ENCODE measurements around the gene KIRREL3.
"Not testable (repeated sequence)": the region's sequence is repeated elsewhere in the genome, so short reads cannot be mapped to it uniquely, and the experiment has no call there.

The KIRREL3 gene

DNA sequence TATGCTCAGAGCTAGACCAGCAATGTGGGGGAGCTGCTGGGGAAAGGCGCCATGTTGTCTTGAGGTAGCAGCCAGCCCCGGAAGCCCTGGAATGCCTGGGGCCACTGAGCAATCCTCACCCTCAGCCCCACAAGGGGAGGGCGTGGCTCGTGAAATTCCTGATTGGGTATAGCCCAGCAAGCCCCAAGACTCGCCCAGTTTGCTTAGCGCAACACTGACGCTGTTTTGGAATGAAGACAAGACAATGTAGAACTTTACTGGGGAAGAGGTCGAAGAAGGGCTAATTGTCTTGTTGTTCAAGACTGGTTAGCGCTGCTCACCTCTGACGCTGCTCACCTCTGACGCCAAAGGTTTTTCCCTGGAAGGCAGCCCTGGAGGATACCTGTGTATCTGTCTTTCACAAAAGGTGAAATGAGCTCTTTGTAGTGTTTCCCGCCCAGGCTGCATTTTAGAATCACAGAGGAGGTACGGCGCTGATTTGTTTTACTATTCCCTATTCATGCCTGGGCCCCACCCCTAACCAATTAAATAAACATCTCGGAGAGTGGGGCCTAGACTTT, 597.5 kb downstream of the KIRREL3 start:
- peak; percentile 60 for DNase-seq (ENCODE audit: low spot score)

DNA sequence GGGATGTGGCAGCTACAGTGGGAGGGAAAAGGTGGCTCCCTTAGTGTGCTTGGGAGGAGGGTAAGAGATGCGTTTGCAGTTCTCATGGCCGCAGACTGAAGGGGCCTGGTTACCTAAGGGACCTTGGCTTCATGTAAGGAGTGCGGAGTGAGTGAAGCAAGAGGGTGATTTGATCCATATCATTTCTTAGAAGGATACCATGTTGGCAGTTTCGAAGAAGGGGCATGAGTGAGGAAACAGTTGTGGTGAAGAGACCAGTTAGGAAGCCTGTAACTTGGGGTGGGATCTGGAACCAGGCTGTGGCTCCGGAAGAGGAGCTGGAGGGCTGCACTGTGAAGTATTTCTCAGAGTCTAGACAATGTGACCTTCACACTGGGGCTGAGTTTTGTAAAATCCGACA, 600.1 kb downstream of the KIRREL3 start:
- DNase-seq (ENCODE audit: low spot score), result no peak

DNA sequence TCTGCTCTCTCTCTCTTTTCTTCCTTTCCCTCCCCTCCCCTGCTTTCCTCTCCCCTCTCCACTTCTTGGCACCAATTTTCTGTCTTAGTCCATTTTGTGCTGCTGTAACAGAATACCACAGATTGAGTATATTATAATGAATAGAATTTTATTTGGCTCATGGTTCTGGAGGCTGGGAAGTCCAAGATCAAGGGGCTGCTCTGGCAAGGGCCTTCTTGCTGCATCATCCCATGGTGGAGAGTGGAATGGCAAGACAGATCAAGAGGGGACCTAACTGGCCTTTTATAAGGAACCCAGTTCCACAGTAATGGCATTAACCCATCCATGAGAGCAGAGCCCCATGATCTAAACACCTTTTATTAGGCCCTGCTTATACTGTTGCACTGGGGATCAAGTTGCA, 600.6 kb downstream of the KIRREL3 start:
- no peak for DNase-seq (ENCODE audit: low spot score)

DNA sequence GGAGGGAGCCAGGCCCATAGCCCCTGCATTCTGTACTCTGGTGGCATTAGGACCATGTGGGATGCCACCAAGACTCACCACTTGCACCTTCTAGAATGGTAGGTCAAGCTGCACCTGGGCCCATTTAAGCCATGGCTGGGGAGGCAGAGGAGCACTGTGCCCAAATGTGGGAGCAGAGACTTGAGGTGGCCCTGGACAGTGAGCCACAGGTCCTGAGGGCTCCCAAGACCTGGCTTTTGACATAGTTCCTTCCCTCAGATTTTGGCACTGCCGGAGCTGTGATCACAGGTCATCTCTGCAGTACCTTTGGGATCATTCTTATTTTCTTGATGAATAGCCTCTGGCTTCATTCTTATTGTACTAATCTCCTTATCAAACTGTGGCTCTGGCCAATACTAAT, 601.8 kb downstream of the KIRREL3 start:
- DNase-seq (ENCODE audit: low spot score), result no peak

DNA sequence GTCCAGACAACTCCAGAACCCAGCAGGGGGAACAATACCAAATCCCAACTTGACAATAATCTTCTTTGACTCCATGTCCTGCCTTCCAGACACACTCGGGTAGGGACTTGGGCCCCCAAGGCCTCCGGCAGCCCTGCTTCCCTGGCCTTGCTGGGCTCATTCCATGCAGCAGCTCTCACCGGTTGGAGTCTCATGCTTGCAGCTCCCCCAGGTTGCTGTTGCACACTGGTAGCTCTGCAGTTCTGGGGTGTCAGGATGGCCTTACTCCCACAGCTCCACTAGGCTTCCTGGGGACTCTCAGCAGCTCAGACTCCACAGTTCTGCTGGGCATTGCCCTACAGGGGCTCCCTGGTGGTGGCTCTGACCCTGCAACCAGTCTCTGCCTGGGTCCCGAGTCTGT, 602.3 kb downstream of the KIRREL3 start:
- no peak for DNase-seq (ENCODE audit: low spot score)

DNA sequence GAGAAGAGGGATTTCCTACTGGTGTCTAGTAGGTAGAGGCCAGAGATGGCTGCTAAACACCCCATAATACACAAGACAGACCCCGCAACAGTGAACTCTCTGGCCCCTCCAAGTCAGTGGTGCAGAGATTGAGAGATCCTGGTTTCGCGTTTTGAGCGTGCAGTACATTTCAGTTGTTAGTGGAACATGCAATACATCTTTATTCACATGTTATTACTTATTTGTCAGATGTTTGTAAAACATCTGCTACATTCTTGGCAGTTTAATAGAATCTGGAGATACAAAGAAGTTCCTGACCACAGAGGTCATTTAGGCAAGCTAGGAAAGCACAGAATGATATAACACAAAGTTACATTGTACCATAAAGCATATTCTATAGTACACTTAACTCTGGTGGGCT, 603.6 kb downstream of the KIRREL3 start:
- no peak for DNase-seq (ENCODE audit: low spot score)

DNA sequence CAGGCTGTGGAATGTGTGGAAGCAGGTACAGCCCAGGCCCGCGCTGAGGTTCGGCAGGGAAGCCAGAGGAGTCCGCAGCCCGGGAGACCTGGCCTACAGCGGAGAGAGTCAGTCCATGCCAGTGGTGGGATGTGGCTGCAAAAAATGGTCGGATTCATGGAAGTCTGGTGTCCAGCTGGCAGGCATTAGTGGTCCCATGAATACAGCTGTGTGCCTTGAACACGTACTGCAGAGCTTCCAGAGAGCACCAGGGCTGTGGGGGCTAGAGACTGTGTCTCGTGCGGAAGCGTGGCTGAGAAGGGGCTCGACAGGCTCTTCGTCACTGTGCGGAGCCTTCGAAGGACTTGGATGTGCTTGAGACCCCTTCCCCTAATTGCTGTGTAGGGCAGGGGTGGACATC, 604.3 kb downstream of the KIRREL3 start:
- not testable (repeated sequence) for DNase-seq (ENCODE audit: low spot score)

DNA sequence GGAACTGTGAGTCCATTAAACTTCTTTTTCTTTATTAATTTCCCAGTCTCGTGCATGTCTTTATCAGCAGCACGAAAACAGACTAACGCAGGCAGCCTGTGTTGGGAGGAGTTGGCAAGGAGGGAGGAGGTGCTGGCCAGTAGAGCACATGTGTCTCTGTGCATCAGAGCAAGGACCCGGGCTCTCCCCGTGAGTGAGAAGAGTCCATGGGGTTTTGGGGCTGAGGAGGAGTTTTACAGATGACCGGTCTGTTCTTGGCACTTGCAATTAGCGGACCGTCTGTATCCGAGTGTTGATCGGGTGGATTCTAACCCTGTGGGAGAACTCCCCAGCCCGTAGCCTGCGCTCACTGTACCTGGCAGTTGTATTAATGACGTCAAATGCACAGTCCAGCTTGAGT, 604.8 kb downstream of the KIRREL3 start:
- not testable (repeated sequence) for DNase-seq (ENCODE audit: low spot score)

DNA sequence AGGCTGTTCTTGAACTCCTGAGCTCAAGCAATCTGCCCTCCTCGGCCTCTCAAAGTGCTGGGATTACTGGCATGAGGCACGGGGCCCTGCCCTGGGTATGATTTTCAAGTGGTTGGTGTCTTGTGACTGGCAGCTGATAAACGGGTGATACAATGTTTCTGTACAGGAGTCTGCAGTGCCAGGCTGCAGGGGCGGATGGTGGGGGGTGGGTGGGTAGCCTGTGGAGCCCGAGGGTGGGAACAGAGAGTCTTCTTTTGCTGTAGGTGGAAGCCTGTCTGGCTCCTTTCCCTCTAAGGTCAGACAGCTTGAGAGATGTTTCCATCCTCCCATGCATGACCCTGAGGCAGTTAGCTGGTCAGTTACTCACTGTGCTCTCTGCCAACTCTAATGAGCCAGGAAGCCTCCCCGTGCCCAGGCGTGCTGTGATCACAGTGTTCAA, 605.9 kb downstream of the KIRREL3 start:
- DNase-seq (ENCODE audit: low spot score), result peak; percentile 64

DNA sequence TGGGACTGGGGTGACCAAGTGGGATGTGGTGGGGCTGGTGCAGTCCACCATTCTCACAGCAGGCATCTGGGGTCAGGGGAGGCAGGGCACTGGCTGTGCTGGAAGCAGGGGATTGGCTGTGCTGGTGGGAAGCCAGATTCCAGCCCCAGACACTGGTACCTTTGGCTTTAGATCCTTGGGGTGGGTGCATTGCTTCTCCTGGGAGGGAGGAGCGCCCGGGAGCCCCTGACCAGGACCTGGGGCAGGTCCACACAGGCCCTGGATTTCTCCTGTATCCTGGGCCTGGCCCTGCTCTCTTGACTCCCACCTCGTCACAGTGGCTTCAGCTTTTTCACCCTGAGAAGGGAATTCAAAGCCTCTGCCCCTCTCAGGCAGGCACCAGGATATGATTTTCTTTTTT, 606.5 kb downstream of the KIRREL3 start:
- DNase-seq (ENCODE audit: low spot score), result no peak

DNA sequence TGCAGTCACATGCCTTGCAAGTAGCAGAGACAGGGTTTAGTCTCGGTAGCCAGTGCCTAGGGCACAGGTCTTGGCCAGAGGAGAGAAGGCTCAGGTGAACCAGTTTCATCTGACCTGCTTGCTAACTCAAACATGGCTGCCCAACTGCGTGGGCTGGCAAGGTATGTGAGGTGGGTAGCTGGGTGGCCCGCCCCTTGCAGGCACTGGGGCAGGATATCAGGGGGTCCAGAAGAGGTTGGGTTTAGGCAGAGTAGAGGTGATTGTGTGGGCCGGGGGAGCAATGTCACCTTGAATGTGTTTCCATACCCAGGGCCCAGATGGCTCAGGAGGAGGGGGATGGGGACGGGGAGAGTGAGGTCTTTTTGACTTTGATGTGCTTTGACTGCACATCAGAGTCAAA, 607.4 kb downstream of the KIRREL3 start:
- no peak for DNase-seq (ENCODE audit: low spot score)

DNA sequence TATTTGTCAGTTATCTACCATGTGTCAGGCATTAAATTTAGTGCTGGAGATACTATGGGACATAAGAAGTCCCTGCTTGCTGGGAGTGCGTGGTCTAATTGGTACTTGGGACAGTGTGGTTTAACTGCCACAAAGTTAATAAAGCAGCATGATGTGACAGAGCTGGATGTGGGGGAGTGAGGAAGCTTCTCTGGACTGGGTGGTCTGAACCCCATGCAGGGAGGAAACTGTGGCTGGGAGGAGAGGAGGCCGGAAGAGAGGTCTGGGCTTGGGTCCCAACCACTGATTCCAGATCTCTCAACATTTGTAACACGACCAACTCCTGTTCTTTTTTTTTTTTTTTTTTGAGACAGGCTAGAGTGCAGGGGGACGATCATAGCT, 607.9 kb downstream of the KIRREL3 start:
- no peak for DNase-seq (ENCODE audit: low spot score)

DNA sequence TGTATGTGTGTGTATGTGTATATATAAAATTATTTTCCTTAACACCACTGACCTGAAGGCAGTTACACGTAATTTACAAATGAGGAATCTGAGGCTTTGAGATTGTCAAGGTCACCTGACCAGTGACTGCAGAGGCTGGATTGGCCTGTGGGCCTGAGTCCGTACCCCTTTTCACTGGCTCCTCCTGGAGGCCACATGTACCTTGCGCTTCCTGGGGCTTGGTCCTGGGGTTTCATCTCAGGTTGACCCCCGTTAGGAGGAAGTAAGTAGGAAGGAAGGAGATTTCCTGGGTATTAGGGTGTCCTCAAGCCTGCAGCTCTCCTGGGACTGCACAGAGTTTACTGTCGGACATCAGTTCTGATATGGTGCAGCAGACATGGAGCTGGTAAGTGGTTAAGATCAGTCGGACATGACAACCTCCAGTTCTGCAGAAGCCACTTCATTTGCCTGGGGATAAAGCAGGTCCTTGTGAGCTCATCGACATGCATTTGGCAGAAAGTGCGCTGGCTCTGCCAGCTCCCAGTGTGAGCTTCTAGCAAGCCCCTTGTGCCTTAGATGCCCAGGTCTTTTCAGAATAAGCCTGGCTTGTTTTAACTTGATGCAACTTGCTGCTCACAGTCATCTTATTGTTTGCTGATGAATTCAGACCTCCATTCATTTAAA, 608.5 kb downstream of the KIRREL3 start:
- peak; percentile 44 for DNase-seq (ENCODE audit: low spot score)

DNA sequence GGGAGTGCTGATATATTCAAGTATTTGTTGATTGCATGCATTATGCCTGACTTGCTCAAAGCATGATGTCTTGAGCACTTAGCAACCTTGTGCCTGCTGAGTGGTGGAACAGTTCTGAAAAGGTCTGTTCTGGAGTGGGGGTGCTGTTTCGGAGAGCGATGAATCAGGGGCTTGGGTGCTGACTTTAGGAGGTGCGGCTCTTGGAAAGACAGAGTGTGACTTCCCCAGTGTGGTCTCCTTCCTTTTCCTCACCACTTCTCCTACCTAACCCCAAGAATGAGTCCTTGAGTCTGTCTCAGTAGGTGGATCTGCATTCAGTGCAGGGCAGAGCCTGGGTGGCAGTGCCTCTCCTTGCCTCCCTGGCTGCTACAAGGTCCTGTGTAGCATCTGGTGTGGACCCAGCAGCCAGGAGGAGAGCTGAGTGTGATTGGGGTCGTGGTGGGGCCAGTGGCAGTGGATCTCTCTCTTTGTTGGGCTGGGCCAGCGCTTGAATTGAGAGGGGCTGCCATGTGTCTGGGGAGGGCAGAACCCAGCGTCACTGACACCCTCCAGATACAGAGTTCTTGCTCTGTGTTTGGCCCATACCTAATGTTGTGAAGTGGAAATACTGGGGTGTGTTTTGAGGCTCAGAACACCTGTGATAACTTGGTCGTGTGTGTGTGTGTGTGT, 609.1 kb downstream of the KIRREL3 start:
- DNase-seq (ENCODE audit: low spot score), result no peak

DNA sequence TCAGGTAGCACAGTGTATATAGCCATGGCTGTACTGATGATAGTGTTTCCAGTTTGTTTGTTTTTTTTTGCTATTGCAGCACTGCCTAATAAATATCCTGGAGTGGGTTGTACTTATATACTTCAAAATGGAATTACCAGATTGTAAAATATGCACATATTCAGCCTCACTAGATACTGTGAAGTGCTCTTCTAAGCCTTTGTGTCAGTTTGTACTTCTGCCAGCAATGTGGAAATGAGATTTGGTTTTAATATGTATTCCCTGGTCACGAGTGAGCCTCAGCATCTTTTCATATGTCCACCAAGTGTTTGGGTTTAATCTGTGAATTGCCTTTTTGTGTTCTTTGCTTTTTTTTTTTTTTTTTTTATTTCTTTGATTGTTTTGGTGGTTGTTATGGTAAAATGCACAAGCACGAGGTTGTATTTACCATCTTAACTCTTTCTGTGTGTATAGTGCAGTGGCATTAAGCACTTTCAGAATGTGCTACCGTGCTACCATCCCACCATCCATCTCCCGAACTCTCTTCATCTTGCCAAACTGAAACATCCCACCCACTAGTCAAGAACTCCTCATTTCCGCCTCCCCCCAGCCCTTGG, 610.2 kb downstream of the KIRREL3 start:
- peak; percentile 57 for DNase-seq (ENCODE audit: low spot score)

DNA sequence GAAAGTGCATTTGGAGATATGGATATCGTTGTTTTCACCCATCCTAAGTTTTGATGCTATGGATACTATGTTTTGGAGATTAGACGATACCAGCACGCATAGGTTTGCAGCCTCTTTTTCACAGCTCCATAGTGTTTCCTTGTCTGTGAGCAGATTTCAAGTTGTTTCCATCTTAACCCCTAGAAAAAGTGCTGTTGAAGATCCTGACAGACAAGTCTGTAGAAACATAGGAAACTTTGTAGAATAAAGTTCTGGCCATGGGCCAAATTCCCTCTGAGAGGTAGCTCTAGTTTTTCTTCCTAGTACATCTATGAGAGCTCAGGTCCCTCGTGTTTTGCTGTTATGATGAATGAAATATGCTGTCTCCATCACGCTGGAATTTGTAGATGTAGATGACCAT, 612.7 kb downstream of the KIRREL3 start:
- no peak for DNase-seq (ENCODE audit: low spot score)

DNA sequence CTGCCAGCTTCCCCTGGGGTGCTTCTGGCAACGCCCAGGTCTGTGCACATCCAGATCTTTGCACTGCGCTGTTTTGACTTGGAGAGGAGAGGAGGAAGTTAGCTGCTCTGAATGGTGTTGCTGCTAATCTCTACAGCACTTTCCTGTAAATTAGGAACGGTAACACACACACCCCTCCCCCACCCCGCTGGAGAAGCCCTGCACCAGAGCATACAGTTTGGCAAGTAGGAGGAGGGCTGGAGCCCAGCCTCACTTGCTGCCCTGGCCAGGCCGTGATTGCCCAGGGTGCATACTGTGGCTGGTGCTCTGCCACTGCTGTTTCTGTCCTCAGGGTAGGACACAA, 613.9 kb downstream of the KIRREL3 start:
- not testable (repeated sequence) for DNase-seq (ENCODE audit: low spot score)

DNA sequence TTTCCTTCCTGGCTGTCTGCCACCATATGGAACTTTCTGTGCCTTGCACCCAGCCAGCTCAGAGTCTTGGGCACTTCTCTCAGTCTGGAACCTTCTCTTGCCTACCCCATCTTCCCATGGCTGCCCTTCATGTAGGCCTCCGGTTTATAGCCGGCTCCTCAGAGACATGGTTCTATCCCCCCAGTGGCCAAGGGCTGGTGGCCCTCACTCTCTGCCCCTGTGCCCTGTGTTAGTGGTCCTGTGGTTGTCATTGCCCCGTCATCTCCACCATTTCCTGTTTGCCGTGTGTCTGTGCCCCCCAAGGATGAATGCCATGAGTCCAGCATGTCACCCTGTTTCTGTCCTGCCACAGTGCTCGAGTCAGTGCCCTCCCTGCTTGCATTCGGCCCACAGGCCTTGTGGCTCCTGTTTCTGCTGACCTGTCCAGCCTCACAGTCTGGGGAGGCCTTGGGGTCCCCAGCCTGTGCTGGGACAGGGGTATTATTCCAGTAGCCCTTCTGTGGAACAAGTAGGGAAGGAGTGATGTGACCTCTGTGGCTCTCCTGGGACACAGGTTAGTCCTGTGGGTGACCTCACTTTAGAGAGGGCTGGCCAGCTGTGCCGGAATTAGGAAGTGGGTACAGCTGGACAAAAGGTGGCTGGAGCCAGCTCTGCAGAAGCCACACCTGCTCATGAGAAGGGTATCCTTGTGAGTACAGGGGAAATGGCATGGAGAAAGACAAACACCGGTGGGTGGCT, 614.4 kb downstream of the KIRREL3 start:
- DNase-seq (ENCODE audit: low spot score), result no peak

DNA sequence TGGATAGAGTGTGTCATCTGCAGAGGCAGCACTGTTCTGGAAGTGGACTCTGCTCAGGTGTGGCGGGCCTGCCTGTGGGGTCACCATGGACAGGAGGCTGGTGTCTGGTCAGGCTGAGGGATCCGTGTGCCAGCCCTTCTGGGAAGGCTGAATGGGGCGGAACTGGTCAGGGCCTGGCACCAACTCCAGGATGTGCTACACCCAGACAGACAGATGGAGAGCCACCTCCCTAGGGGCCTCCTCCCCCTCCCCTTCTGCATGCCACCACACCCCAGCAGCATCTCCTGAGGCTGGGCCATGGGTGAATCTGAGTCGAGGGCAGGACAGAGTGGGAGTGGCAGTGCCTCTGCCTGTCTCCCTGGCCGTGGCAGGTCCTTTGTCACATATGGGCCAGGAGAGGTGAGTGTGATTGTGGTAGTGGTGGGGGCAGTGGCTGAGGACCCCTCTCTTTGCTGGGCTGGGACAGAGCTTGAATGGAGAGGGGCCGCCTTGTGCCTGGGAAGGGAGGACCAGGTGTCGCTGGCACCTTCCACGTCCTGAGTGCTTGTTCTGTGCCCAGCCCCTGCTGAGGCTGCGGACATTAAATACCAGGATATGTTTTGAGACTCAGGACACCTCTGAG, 616.0 kb downstream of the KIRREL3 start:
- no peak for DNase-seq (ENCODE audit: low spot score)

DNA sequence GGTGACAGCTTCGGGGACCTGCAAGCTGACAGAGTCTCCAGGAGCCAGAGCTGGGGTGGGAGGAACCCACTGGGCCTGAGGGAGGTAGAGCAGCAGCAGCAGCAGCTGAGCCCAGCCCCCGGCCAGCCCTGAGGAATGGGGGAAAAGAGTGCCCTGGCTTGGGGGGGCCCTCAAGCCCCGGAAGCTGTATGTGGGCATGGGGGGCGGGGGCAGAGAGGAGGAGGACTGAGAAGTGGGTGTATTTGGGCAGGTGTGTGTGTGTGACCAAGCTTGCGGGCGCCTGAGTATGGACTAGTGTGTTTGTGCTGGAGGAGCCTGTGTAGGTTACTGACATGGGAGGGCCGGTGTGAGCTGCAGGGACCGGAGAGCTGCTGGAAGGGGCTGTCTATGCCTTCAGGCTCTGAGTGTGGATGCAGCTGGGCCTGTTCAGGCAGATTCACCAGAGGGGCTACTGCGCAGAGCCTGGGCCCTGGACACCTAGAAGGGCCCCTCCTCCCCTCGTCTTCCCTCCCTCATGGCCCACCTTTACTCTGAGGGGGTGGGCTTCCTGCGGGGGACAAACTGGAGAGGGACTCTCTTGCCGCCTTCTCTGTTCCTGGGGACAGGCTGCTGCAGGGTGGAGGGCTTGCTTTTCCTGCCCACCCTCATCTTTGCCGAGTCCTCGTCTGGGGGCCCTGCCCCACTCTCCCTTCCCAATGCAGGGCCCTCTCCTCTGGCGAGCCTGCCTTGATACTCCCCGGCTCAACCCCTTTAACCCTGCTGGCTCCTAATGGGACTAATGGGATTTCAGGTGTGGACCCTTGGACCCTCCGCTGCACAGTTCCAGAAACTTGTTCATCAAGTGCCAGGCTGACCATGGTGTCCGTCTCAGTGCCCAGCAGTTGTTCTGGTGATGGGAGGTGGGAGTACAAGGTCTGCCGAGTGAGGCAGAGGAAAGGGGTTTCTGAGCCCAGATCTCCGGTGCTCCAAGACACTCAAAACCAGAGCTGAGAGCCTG, 616.9 kb downstream of the KIRREL3 start:
- no peak for DNase-seq (ENCODE audit: low spot score)

DNA sequence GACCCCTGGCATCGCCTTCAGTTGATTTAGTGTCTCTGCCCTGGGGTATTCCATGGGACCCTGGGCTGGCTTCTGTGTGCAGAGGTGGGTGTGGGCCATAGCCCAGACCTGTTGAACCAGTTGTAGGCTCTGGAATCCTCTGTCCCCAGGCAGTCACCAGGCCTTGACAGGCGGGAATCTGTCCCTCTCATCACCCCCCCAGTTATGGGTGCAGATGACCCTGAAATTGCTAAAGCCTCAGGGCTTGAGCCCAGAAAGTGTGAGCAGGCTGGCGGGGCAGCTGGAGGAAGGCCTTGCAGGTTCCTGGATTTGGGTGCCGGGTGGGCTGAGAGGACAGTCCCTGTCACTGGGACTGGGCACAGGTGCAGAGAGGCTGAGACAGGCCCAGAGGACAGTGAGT, 617.9 kb downstream of the KIRREL3 start:
- not testable (repeated sequence) for DNase-seq (ENCODE audit: low spot score)
